ENCODE results near the gene CRB3.
"Not testable (repeated sequence)": the region's sequence is repeated elsewhere in the genome, so short reads cannot be mapped to it uniquely, and the experiment has no call there.

Gene CRB3

DNA sequence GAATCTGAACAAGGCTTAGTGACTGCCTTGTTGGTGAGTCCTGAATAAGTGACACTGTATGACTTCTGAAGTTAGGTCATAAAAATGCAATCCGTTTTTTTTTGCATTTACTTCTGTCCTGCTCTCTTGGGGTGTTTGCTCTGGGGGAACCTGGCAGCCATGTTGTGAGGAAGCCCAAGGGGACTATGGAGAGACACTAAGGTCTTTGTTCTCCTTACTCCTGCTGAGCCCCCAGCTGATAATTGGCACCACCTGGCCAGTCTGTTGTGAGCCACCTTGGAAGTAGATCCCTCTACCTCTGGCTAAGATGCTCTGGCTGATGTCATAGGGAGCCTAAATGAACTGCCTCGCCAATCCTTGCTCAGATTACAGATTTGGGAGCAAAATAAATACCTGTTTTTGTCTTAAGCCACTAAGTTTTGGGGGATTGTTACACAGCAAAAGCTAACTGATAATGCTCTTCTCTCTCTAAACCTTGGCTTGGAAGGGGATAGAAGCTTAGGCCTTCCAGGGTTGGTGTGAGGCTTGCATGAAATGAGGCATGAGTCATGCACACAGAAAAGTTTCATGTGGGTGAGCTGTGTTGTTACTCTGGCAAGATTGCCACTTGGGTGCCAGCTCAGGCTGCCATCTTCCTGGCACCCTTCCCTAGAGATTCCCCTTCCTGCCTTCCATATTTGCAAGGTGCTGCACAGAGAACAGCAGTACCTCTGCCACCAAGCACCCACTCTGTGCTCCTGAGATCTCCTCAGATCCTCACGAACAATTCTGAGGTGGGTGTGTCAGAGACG, 27.9 kb downstream of the CRB3 start:
- no peak for DNase-seq (ENCODE audit: low read depth, low spot score)

DNA sequence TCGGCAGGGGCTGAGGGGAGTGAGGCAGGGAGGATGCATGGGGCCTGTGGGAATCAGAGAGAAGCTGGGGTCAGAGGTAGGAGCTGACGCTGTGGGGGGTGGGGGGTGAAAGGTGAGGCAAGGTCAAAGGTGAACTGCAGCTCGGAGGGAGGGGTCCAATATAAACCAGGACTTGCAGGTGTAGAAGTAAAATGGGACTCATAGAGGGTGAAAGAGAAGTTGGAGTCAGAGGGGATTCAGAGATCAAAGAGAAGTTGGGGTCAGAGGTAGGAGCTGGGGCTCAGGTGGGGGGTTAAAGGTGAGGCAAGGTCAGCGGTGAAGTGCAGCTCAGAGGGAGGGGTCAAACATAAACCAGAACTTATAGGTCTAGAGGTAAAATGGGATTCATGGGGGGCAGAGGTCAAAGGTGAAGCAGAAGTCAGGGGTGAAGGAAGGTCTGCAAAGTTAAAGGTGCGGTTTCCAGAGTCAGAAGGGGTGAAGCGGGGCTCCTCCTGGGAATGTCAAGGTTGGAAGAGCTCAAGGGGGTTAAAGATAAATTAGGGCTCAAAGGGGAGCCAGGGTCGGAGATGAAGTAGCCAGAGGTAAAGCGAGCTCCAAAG, 30.5 kb downstream of the CRB3 start:
- no peak for DNase-seq (ENCODE audit: low read depth, low spot score)

DNA sequence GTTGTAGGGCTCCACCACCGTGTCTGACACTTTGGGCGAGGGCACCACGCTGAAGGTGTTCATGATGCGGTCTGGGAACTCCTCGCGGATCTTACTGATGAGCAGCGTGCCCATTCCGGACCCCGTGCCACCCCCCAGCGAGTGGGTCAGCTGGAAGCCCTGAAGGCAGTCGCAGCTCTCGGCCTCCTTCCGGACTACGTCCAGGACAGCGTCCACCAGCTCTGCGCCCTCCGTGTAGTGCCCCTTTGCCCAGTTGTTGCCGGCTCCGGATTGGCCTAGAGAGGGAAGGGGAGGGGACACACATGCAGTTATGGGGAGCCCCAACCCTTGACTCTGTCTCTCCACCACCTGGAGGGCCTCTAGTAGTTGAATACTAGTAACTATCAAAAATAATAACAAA, 31.9 kb downstream of the CRB3 start:
- no peak for DNase-seq (ENCODE audit: low read depth, low spot score)

DNA sequence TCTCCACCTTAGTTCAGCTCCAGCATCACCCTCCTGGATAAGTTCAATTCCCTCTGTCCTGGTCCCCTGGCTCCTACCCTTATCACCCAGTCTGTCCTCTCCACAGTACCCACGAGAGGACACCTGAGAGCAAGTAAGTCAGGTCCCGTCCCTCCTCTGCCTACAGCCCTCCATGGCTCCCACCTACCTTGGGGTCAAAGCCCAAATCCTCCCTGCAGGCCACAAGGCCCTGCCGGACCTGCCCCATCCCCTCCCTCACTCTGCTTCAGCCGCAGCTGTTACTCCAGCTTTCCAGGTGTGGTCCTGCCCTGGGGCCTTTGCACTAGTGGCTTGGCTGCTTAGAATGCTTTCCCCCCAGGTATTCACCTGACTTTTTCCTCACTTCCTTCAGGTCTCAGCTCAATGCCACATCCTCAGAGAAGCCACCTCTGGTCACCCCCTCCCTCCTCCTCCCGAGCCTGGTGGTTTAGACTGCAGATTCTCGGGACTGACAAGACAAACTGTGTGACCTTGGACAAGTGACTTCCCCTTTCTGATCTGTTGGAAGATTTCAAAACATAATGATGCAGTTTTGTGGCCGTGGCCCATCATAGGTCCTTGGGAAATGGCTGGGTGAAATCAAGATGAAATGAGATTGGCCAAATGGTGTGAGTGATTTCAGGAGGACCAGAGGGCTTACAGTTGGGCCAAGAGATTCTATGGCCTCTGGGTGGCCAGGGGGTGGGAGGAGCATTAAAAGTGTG, 34.4 kb downstream of the CRB3 start:
- no peak for DNase-seq (ENCODE audit: low read depth, low spot score)

DNA sequence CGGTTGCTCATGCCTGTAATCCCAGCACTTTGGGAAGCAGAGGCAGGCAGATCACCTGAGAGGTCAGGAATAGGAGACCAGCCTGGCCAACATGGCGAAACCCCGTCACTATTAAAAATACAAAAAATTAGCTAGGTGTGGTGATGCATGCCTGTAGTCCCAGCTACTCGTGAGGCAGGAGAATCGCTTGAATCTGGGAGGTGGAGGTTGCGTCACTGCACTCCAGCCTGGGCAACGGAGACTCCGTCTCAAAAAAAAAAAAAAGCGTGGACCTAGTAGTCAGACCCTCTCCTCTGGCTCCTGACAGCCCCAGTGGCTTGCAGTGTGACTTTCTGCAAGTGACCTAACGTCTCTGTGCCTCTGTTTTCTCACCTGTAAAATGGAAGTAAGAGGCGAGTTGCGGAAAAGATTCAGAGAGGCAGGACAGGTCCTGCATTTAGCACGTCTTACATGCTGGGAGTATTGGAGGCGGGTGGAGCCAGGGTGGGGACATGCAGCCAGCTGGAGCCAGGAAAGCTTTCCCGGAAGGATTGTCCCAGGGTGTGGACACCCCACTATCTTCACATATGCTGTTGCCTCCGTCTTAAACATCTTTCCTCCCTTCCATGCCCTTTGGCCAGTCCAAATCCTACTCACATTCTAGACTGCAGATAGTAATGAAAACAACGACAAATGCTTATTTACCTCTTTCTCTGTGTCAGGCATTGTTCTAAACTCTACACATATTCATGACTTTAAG, 35.1 kb downstream of the CRB3 start:
- no peak for DNase-seq (ENCODE audit: low read depth, low spot score)

DNA sequence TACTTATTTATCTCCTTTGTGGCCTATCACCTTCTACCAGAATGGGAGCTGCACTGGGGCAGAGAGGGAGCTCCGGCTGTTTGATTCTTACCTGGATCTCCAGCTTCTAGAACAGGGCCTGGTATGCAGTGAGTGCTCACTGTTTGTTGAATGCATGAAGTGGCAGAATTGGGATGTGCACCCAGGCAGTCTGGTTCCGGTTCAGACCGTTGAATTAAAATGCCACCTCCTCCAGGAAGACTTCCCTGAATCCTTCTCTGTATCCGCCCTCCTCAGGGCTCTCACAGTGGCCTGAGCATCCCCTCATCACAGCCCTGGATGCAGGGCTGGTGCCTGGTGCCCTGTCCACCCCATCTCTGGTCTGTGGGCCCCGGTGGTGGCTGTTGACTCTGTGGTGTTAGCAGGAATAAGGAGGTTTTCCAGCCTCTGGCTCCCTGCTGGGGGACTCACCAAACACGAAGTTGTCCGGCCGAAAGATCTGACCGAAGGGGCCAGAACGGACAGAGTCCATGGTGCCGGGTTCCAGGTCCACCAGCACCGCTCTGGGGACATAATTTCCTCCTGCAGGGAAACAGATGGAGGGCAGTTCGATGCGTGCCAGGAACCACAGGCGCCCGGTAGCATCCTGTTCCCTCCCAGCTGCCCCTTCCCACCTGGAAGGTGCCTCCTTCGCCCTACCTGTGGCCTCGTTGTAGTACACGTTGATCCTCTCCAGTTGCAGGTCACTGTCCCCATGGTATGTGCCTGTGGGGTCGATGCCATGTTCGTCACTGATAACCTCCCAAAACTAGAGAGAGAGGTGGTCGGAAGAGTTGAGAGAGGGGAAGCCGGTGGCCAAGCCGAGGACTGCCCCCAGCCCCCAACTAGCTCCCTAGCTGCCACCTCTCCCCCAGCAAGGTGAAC, 37.0 kb downstream of the CRB3 start:
- DNase-seq (ENCODE audit: low read depth, low spot score): no peak

DNA sequence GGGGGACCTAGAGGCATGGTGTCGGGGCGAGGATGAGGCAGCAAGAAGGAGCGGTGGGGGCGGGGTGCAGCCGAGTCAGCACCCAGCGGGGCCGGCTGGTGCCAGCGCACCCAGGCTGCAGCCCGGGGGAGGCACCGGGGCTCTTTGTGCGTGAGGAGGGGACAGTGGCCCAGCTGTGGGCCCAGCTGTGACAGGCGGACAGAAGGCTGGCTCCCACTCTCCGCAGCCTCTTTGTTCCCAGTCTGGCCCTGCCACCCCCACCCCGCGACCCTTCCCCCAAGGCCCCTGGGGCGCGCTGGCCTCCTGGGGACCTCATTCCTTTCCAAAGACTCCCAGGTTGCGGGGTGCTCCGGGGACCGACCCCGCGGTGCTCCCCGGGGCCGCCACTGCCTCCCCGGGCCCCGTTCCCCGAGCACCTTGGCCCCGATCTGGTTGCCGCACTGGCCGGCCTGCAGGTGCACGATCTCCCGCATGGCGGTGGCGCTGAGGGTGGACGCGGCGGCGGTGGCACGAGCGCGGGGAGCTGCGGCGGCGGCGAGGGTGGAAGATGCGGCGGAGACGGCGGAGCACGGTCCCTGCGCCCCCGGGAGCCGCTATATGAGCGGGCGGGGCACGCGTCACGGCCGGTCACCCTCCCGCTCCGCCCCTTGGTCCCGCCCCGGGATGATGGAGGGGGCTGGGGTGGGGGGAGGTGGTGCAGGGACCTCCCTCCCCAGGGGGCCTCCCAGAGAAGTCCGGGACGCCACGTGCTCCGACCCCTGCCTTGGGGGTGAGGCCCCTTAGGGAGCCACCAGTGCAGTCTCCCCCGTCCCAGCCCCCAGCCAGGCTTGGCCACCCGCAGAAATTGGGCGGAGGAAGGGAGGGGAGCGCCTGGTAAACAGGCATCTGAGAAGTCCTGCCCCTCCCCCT, 37.9 kb downstream of the CRB3 start, which contains the start of gene TUBB4A:
TUBB4A (minus strand) TSS at position 570 of the 909 bp plus-strand sequence; CDS start at position 473, 97 bp downstream.
- no peak for DNase-seq (ENCODE audit: low read depth, low spot score)

DNA sequence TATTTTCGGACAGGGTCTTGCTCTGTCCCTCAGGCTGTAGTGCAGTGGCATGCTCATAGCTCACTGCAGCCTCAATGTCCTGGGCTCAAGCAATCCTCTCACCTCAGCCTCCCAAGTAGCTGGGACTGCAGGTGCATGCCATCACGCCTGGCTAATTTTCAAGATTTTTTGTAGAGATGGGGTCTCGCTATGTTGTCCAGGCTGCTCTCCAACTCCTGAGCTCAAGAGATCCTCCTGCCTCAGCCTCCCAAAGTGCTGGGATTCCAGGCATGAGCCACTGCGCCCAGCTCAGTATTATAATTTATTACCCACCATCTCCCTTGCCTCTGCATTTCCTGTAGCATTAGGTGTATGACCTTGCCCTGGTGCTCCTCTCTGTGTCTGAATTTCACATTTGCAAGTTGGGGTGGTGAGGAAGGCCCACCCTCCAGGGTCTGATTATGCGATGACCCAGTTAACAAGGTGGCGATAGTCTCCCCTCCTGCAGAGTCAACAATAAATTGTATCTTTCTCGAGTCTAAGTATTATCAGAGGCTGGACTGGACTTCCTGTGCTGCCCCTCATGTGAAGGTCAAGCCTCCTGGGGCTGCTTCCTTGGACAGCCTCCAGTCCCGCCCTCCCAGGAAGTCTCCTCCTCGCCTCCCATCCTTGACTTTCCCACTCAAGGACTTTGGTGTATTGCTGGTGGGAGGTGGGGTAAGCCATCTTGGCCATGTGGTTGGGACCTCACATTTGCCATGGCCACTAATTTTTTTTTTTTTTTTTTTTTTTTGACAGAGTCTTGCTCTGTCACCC, 39.5 kb downstream of the CRB3 start:
- DNase-seq (ENCODE audit: low read depth, low spot score): no peak

DNA sequence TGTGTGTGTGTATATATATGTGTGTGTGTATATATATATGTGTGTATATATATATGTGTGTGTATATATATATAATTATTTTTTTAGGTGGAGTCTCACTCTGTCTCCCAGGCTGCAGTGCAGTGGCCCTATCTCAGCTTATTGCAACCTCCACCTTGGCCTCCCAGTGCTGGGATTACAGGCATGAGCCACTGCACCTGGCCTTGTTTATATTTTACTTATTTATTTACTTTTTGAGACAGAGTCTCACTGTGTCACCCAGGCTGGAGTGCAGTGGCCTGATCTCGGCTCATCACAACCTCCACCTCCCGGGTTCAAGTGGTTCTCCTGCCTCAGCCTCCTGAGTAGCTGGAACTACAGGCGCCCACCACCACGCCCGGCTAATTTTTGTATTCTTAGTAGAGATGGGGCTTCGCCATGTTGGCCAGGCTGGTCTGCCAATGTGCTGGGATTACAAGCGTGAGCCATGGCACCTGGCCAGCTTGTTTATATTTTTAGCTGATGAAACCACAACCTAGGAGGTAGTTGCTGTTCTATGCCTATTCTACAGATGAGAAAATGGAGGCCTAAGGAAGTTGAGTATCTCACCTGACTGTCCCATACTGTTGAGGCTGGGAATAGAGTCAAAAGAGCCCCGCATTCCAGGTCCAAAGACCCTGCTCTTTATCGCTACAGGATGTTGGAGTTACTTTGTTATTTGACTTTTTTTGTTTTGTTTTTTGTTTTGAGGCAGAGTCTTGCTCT, 44.1 kb downstream of the CRB3 start:
- not testable (repeated sequence) for DNase-seq (ENCODE audit: low read depth, low spot score)

DNA sequence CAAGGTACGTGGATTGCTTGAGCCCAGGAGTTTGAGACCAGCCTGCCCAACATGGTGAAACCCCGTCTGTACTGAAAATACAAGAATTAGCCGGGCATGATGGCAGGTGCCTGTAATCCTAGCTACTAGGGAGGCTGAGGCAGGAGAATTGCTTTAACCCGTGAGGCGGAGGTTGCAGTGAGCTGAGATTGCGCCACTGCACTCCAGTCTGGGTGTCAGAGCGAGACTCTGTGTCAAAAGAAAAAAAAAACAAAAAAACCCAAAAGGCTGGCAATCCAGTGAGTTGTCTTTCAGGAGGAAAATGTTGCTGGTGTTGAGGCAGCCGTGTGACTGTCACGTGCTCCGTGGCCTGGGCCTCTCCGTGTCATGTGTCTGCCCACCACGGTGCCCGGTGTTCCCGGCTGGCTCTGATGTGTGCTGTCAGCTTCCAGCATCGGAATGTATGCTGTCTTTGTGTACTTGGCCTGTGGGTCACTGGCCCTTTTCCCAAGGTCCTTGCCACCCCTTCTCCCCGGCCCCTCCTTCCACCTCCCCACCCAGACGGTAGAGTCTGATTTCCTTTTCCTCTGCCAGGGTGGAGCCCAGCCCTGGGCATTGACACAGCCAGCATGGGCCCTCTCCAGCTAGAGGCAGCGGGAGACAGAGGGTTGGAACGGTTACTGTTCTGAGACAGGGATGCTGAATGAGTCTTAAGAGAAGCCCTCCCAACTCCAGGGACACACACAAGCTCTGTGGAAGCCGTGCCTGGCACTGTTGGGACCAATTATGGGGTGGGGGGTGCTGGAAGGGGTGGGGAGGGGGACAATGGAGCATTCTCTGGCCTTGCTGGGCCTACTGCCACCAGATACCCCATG, 45.3 kb downstream of the CRB3 start:
- DNase-seq (ENCODE audit: low read depth, low spot score): no peak

DNA sequence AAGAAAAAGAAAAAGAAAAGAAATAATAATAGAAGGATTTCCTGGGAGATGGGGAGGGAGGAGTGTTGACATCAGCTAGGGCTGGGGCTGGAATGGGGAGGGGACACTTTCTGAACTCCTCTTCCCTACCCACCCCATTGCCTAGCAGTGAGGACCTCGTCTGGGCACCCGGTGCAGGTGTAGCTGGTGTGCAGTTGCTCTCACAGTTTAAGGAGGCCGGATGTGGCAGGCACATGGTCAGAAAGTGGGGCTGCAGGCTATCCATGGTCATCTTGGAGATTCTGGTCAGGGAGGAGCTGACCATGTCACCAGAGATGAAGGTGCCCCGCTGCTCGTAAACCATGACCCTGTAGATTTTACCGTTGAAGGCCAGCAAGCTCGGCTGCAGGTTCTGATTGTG, 46.5 kb downstream of the CRB3 start:
- DNase-seq (ENCODE audit: low read depth, low spot score): no peak

DNA sequence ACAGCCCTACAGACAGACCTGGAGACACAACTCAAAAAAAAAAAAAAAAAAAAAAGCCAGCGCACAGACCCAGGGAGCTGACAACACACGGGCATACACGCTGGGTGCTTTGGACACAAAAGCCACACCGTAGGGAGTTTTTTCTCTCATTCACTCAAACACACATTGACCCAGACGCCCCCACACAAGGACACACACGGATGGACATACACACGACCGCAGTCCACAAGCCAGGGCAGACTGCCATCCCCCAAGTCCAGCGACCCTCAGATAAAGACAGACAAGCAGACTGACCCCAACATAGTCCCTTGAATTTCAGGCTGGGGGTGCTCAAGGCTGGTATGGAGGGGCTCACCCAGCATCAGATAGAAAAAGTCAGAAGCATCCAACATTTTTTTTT, 50.0 kb downstream of the CRB3 start:
- no peak for DNase-seq (ENCODE audit: low read depth, low spot score)

DNA sequence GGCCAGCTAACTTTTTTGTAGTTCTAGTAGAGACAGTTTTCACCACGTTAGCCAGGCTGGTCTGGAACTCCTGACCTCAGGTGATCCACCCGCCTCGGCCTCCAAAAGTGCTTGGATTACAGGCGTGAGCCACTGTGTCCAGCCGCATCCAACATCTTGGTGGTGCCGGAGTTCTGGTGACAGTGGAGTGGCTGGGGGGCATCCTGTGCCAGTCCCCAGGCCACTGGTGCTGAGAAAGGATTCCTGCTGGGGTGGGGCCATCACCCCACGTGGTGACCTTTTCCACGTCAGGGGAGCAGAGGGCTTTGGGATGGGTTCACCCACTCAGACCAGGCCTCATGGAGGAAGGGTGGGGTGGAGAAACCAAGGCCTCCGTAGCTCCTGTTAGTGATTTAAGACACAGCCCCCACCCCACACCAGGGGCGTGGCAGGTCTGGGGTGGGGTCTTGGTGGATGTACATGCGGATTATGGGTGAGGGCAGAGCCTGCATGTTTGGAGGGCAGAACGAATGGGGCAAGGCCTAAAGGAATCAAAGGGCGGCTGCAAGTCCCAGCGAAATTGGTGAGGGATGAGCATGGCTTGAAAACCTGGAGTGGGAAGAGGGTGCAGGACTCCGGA, 51.0 kb downstream of the CRB3 start:
- DNase-seq (ENCODE audit: low read depth, low spot score): no peak

DNA sequence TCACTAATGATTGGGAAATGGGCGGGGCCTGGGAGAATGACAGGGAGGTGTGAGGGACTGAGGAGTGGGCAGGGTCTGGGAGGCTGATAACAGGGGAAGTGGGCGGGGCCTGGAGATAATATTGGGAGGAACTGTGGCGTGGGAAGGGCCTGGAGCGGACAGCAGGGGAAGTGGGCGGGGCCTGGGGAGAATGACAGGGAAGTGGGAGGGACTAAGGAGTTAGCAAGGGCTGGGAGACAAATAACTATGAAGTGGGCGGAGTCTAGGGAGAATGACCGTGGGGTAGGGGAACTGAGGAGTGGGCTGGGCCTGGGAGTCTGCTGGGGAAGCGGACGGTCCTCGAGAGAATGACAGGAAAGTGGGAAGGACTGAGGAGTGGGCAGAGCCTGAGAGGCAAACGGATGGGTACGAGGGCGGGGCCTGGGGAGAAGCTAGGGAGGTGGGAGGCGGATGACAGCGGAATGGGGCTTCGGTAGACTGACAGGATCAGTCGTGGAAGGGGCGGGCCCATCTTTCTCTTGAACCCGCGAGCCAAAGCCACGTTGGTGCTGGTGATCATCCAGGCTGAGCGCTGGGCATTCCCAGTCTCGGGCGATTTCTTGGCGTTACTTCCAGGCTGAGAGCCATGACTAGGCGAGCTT, 52.1 kb downstream of the CRB3 start:
- peak; percentile 71 for DNase-seq (ENCODE audit: low read depth, low spot score)

Measured in brain pericyte (primary cell).